H1 (cell line): ENCODE results near the gene ARHGEF2. TPM values are rescaled to one million over a fixed set of nuclear protein-coding genes. Genes with fewer than 3 reads are reported as not detected.

ENCODE experiments used
- CTCF ChIA-PET: fragments of 300-600 bp; sonication (Branson Sonifier 250); formaldehyde crosslinking; loops from one replicate; lab custom pipeline; 2021; ENCODE audit not compliant: partially characterized antibody; lab: Charles Lee
- POLR2A ChIA-PET: fragments of 300-600 bp; sonication (Branson Sonifier 250); formaldehyde crosslinking; loops from one replicate; lab custom pipeline; 2021; ENCODE audit warnings: inconsistent platforms; ENCODE audit not compliant: partially characterized antibody; lab: Charles Lee
- DNase-seq, 2 experiments: peaks; one replicate each; pipeline versions ENCODE4 v3.0.0 to v3.0.0-alpha.2; 2010 to 2022; ENCODE audit warnings: low spot score in 2 of 2, low read depth in 1 of 2, mixed read lengths in 1 of 2
- FAIRE-seq: peaks from 2 replicates; lab custom pipeline; 2011; peaks lifted over from hg19 to GRCh38; lab: Jason Lieb, UNC
- H2AFZ ChIP-seq: 2 replicates; pipeline ENCODE4 v1.8.1; 2012; ENCODE audit warnings: low read length, inconsistent platforms
- H2AK5ac ChIP-seq: 2 replicates; pipeline ENCODE4 v1.6.1; 2013; ENCODE audit warnings: low read depth, low read length
- H2BK120ac ChIP-seq: replicated peaks from 2 replicates; pipeline ENCODE3; 2013; ENCODE audit warnings: low read depth, low read length, inconsistent platforms
- H2BK12ac ChIP-seq: 2 replicates; pipeline ENCODE4 v1.6.1; 2013; ENCODE audit warnings: low read depth, low read length
- H2BK15ac ChIP-seq: 2 replicates; pipeline ENCODE4 v1.6.1; 2013; ENCODE audit warnings: low read length
- H2BK20ac ChIP-seq: 2 replicates; pipeline ENCODE4 v1.6.1; 2013; ENCODE audit warnings: low read length
- H2BK5ac ChIP-seq: 2 replicates; pipeline ENCODE4 v1.6.1; 2013; ENCODE audit warnings: low read depth, low read length
- H3K14ac ChIP-seq: 2 replicates; pipeline ENCODE4 v1.6.1; 2013; ENCODE audit warnings: inconsistent platforms; ENCODE audit not compliant: insufficient read length
- H3K18ac ChIP-seq: 2 replicates; pipeline ENCODE4 v1.6.1; 2013; ENCODE audit warnings: low read length; ENCODE audit errors: extremely low read depth
- H3K23ac ChIP-seq: 2 replicates; pipeline ENCODE4 v1.6.1; 2013; ENCODE audit warnings: inconsistent platforms; ENCODE audit not compliant: insufficient read length
- H3K23me2 ChIP-seq: 2 replicates; pipeline ENCODE4 v1.6.1; 2013; ENCODE audit warnings: low read depth, low read length
- H3K27ac ChIP-seq: 2 replicates; pipeline ENCODE4 v1.6.1; 2011; ENCODE audit warnings: low read depth, low read length, inconsistent platforms
- H3K27me3 ChIP-seq, 4 experiments: replicated peaks in 1 of 4; 1 replicate in 1 of 4; 2 replicates in 3 of 4; pipeline versions ENCODE4 v1.6.1 to v1.8.1; 2011 to 2013; ENCODE audit warnings: low read length in 3 of 4, mild to moderate bottlenecking in 3 of 4, inconsistent platforms in 2 of 4, mixed read lengths in 2 of 4, moderate library complexity in 1 of 4; ENCODE audit not compliant: control insufficient read depth in 3 of 4, insufficient read depth in 3 of 4; ENCODE audit errors: extremely low read depth in 1 of 4
- H3K36me3 ChIP-seq, 4 experiments: 2 replicates each; pipeline versions ENCODE4 v1.6.1 to v1.8.1; 2011 to 2013; ENCODE audit warnings: mild to moderate bottlenecking in 4 of 4, low read length in 3 of 4, moderate library complexity in 2 of 4, control low read depth in 1 of 4, inconsistent platforms in 1 of 4; ENCODE audit not compliant: insufficient read depth in 4 of 4, control insufficient read depth in 2 of 4
- H3K4ac ChIP-seq: replicated peaks from 2 replicates; pipeline ENCODE3; 2013; ENCODE audit warnings: low read length, low read depth, mixed read lengths, inconsistent platforms; ENCODE audit not compliant: insufficient read length
- H3K4me1 ChIP-seq, 4 experiments: replicated peaks in 1 of 4; 1 replicate in 1 of 4; 2 replicates in 3 of 4; pipeline versions ENCODE4 v1.6.1 to v1.8.1; 2011 to 2013; ENCODE audit warnings: low read length in 3 of 4, inconsistent platforms in 2 of 4, mixed read lengths in 1 of 4; ENCODE audit not compliant: insufficient read depth in 4 of 4, control insufficient read depth in 3 of 4
- H3K4me2 ChIP-seq, 2 experiments: 2 replicates each; pipeline versions ENCODE4 v1.6.1 to v1.8.1; 2011 to 2013; ENCODE audit warnings: low read depth in 2 of 2, low read length in 2 of 2, control low read depth in 1 of 2, inconsistent platforms in 1 of 2, mild to moderate bottlenecking in 1 of 2; ENCODE audit not compliant: insufficient read depth in 1 of 2
- H3K4me3 ChIP-seq, 4 experiments: fragments of 200-600, 300-600 bp in 1 of 4; sonication (generic), shearing (Covaris generic), sonication (Bioruptor Twin) in 1 of 4; 2 replicates each; pipeline versions ENCODE4 v1.5.1 to v1.8.1; 2011 to 2016; ENCODE audit warnings: low read length in 4 of 4, low read depth in 3 of 4, control low read depth in 2 of 4, inconsistent platforms in 2 of 4, mild to moderate bottlenecking in 2 of 4, mixed read lengths in 1 of 4, moderate library complexity in 1 of 4; ENCODE audit not compliant: insufficient read depth in 2 of 4; ENCODE audit errors: extremely low read depth in 1 of 4
- H3K56ac ChIP-seq: replicated peaks from 2 replicates; pipeline ENCODE3; 2013; ENCODE audit warnings: low read depth, mild to moderate bottlenecking, mixed read lengths, low read length, inconsistent platforms; ENCODE audit not compliant: insufficient read length
- H3K79me1 ChIP-seq: 2 replicates; pipeline ENCODE4 v1.6.1; 2013; ENCODE audit warnings: low read depth, low read length, control low read depth
- H3K79me2 ChIP-seq, 2 experiments: 2 replicates each; pipeline versions ENCODE4 v1.6.1 to v1.8.1; 2012 to 2013; ENCODE audit warnings: low read length in 2 of 2, mild to moderate bottlenecking in 2 of 2, inconsistent platforms in 1 of 2; ENCODE audit not compliant: insufficient read depth in 2 of 2, control insufficient read depth in 1 of 2
- H3K9ac ChIP-seq, 4 experiments: replicated peaks in 1 of 4; 1 replicate in 1 of 4; 2 replicates in 3 of 4; pipeline versions ENCODE4 v1.6.1 to v1.8.1; 2011 to 2013; ENCODE audit warnings: low read depth in 3 of 4, low read length in 3 of 4, control low read depth in 2 of 4, mild to moderate bottlenecking in 2 of 4, moderate library complexity in 2 of 4, inconsistent platforms in 1 of 4; ENCODE audit errors: extremely low read depth in 1 of 4
- H3K9me3 ChIP-seq, 2 experiments: 2 replicates each; pipeline versions ENCODE4 v1.6.1 to v1.8.1; 2012 to 2013; ENCODE audit warnings: mild to moderate bottlenecking in 2 of 2, moderate library complexity in 2 of 2, control low read depth in 1 of 2, inconsistent platforms in 1 of 2, low read depth in 1 of 2, low read length in 1 of 2, mixed read lengths in 1 of 2; ENCODE audit not compliant: insufficient read depth in 2 of 2
- H4K20me1 ChIP-seq, 2 experiments: replicated peaks in 1 of 2; 2 replicates each; pipeline versions ENCODE3 to v1.8.1; 2011 to 2013; ENCODE audit warnings: inconsistent platforms in 2 of 2, low read length in 2 of 2, mild to moderate bottlenecking in 1 of 2; ENCODE audit not compliant: insufficient read depth in 2 of 2, control insufficient read depth in 1 of 2
- H4K5ac ChIP-seq: 2 replicates; pipeline ENCODE4 v1.6.1; 2013; ENCODE audit warnings: low read length, low read depth, mixed read lengths, inconsistent platforms; ENCODE audit not compliant: insufficient read length
- H4K8ac ChIP-seq: 2 replicates; pipeline ENCODE4 v1.8.0; 2013; ENCODE audit warnings: mild to moderate bottlenecking, moderate library complexity, low read length, inconsistent platforms; ENCODE audit not compliant: insufficient read depth; ENCODE audit errors: extremely low read depth
- H4K91ac ChIP-seq: replicated peaks from 2 replicates; pipeline ENCODE3; 2013; ENCODE audit warnings: low read length, mixed read lengths, inconsistent platforms; ENCODE audit not compliant: insufficient read length
- EZH2 ChIP-seq: fragments of 200-600 bp; sonication (generic); IDR thresholded peaks from 2 replicates; pipeline ENCODE4 v1.7.1; 2012; ENCODE audit warnings: low read depth, mild to moderate bottlenecking, moderate library complexity, low read length, inconsistent platforms; ENCODE audit not compliant: severe bottlenecking
- GABPA ChIP-seq: IDR thresholded peaks from 2 replicates; pipeline ENCODE4 v1.6.1; 2011; ENCODE audit warnings: mild to moderate bottlenecking, low read length, moderate library complexity, borderline replicate concordance; ENCODE audit not compliant: insufficient read depth
- KDM4A ChIP-seq: IDR thresholded peaks from one replicate; pipeline ENCODE4 v1.7.1; 2012; ENCODE audit warnings: low read depth, mild to moderate bottlenecking, moderate library complexity, low read length, inconsistent platforms; ENCODE audit not compliant: severe bottlenecking
- PHF8 ChIP-seq: fragments of 200-600 bp; sonication (generic); conservative IDR thresholded peaks from 2 replicates; pipeline ENCODE4 v1.7.1; 2012; ENCODE audit warnings: low read depth, mild to moderate bottlenecking, inconsistent platforms, low read length, moderate library complexity
- SAP30 ChIP-seq: fragments of 300-600 bp; sonication (generic); IDR thresholded peaks from 2 replicates; pipeline ENCODE4 v1.7.1; 2012; ENCODE audit warnings: low read length, moderate library complexity, mild to moderate bottlenecking, inconsistent platforms; ENCODE audit not compliant: insufficient read depth, insufficient replicate concordance
- SP2 ChIP-seq: IDR thresholded peaks from 2 replicates; pipeline ENCODE4 v1.6.1; 2012; ENCODE audit warnings: mild to moderate bottlenecking, low read length, inconsistent platforms
- WGBS, 2 experiments: shearing (Covaris generic) in 1 of 2; methylation state at CpG; one replicate each; pipeline versions ENCODE4 v1.1.6 to v1.1.7; 2013 to 2015; ENCODE audit warnings: low lambda C conversion rate in 2 of 2, mixed read lengths in 2 of 2, inconsistent platforms in 1 of 2, low coverage in 1 of 2, missing lambda C conversion rate in 1 of 2; ENCODE audit not compliant: insufficient replicate concordance in 2 of 2, insufficient coverage in 1 of 2, insufficient read length in 1 of 2; ENCODE audit errors: extremely low coverage in 1 of 2, missing lambda C conversion rate in 1 of 2; 5-methylcytosine and 5-hydroxymethylcytosine counted together
- polyA plus RNA-seq, 7 experiments: library from polyadenylated mRNA; depleted of rRNA in 3 of 7; stranded (reverse) in 5 of 7; unstranded in 2 of 7; fragments of >200 nt in 5 of 7; fragments of 200-250 nt in 2 of 7; gene quantifications; 1 replicate in 5 of 7; 2 replicates in 1 of 7; 4 replicates in 1 of 7; pipeline versions ENCODE4 v1.2.1 to v1.2.3, GENCODE V29; 2011 to 2013; ENCODE audit warnings: missing spikeins in 2 of 7, mixed read lengths in 2 of 7
- total RNA-seq: library from RNA; stranded (reverse); fragmentation: NEBNext Ultra II Directional; extraction: Animal tissue kit (Norgen Biotek cat#: 25700); gene quantifications from 2 replicates; pipeline ENCODE4 v1.2.1, GENCODE V29; 2021
- TF ChIP-seq, protein P1 (sequence below): IDR thresholded peaks from 2 replicates; pipeline ENCODE4 v1.6.1; 2011; ENCODE audit warnings: low read depth, mild to moderate bottlenecking, low read length; ENCODE audit not compliant: insufficient read depth
- TF ChIP-seq, protein P2 (sequence below): IDR thresholded peaks from 2 replicates; pipeline ENCODE4 v1.6.1; 2012; ENCODE audit warnings: low read length, inconsistent platforms

Gene ARHGEF2
- total and polyA plus RNA-seq, 2 of the 8 experiments (the other 6 are each of a cell fraction or from before 2014, with no cell fraction given): 42.7 to 80.5 TPM

- no peak overlapping the region for H4K91ac ChIP-seq
- no peaks in the 10 kb centered on the region for H3K27me3 ChIP-seq
- no peak overlapping the region for H2BK12ac ChIP-seq
- H2BK15ac ChIP-seq: no peak overlapping the region; the same call in 1 of the 2 replicates
- peaks cover 11 to 32% (median 18%) of the 10 kb centered on the region in 4 experiments for H3K36me3 ChIP-seq
- no peaks in the 10 kb centered on the region for H3K23me2 ChIP-seq
- 82% methylated on average over 7 of the region's 7 CpGs; no CpG with 5 or more reads in 1 of the 2 experiments for WGBS, 2 experiments
- H2AK5ac ChIP-seq: no peak overlapping the region
- POLR2A ChIA-PET: interaction anchor here (0.6 to 3.1 kb wide), 9 partner anchors 8 to 234 kb away, joined by 3 to 17 read pairs (median 3); no protein-coding TSS in a partner anchor
- H3K9ac ChIP-seq: no peak overlapping the region
- no peak overlapping the region for H3K27ac ChIP-seq
- H4K8ac ChIP-seq: no peak overlapping the region; the same call in 1 of the 2 replicates
- H4K5ac ChIP-seq: no peak overlapping the region
- no peak overlapping the region for H3K14ac ChIP-seq
- H3K4ac ChIP-seq: no peak overlapping the region
- H3K18ac ChIP-seq: no peak overlapping the region
- H2BK5ac ChIP-seq: no peak overlapping the region
- H2BK20ac ChIP-seq: no peak overlapping the region
- H3K4me2 ChIP-seq: no peak overlapping the region
- H4K20me1 ChIP-seq: peaks cover 0 to 2% of the 10 kb centered on the region in 2 experiments
- FAIRE-seq: no peak
- no peak overlapping the region for H3K56ac ChIP-seq
- H3K79me2 ChIP-seq: no peaks in the 10 kb centered on the region
- H2AFZ ChIP-seq: no peak overlapping the region
- no peaks in the 10 kb centered on the region for H3K9me3 ChIP-seq
- no peak overlapping the region for H3K4me3 ChIP-seq
- H3K23ac ChIP-seq: no peak overlapping the region
- peaks cover 0 to 4% (median 1%) of the 10 kb centered on the region in 4 experiments; a peak in 3 of 7 replicates for H3K4me1 ChIP-seq
- H3K79me1 ChIP-seq: no peaks in the 10 kb centered on the region
- DNase-seq: no peak
- no peak overlapping the region for H2BK120ac ChIP-seq
- CTCF ChIA-PET: interaction anchor here (0.7 to 9.3 kb wide), 10 partner anchors 10 to 123 kb away, joined by 3 to 77 read pairs (median 6); partner anchors contain the start of gene SSR2
- TF ChIP-seq SP2: no peak
- no peak for TF ChIP-seq GABPA
- TF ChIP-seq PHF8: no peak
- no peak for TF ChIP-seq SAP30
- TF ChIP-seq KDM4A: no peak
- TF ChIP-seq EZH2: no peak
- TF ChIP-seq, protein P1, sequence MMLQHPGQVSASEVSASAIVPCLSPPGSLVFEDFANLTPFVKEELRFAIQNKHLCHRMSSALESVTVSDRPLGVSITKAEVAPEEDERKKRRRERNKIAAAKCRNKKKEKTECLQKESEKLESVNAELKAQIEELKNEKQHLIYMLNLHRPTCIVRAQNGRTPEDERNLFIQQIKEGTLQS: no peak
- TF ChIP-seq, protein P2, sequence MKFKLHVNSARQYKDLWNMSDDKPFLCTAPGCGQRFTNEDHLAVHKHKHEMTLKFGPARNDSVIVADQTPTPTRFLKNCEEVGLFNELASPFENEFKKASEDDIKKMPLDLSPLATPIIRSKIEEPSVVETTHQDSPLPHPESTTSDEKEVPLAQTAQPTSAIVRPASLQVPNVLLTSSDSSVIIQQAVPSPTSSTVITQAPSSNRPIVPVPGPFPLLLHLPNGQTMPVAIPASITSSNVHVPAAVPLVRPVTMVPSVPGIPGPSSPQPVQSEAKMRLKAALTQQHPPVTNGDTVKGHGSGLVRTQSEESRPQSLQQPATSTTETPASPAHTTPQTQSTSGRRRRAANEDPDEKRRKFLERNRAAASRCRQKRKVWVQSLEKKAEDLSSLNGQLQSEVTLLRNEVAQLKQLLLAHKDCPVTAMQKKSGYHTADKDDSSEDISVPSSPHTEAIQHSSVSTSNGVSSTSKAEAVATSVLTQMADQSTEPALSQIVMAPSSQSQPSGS: no peak
Observed at GRCh38 chr1:156006666-156007376, 28.5 kb upstream of the ARHGEF2 start.
